Vagina (tissue), 2 donors: ENCODE results near the gene TFAP2A.

Experiments used
- CTCF ChIP-seq, 3 experiments: fragments of 450-650 bp in 2 of 3; fragments of 200-600 bp in 1 of 3; sonication (generic) in 1 of 3; IDR thresholded peaks; one replicate each; pipeline ENCODE4 v1.5.1; 2017 to 2019; ENCODE audit warnings: antibody characterized with exemption in 3 of 3, mild to moderate bottlenecking in 2 of 3, moderate library complexity in 2 of 3
- POLR2A ChIP-seq, 2 donors: fragments of 450-650 bp; IDR thresholded peaks; one replicate each; pipeline ENCODE4 v1.6.1; 2017; ENCODE audit warnings: antibody characterized with exemption in 2 of 2, mild to moderate bottlenecking in 2 of 2, moderate library complexity in 2 of 2
- POLR2AphosphoS5 ChIP-seq, 2 donors: sonication (generic); formaldehyde crosslinking; IDR thresholded peaks; one replicate each; pipeline ENCODE4 v1.9.0; 2017; ENCODE audit warnings: antibody characterized with exemption in 2 of 2, mild to moderate bottlenecking in 2 of 2, low read depth in 1 of 2; ENCODE audit not compliant: insufficient read depth in 1 of 2

- TF ChIP-seq POLR2A (IDR thresholded peaks at IDR 0.05) (no peak), CTCF (IDR thresholded peaks at IDR 0.05) (no peak), POLR2AphosphoS5 (IDR thresholded peaks at IDR 0.05; ENCODE audit: insufficient read depth in 1 of 2, low read depth in 1 of 2) (no peak)
Observed at GRCh38 chr6:10421158-10421920, 6.5 kb upstream of the TFAP2A start.
